ENCODE data around the gene TMPRSS4. TPM values are rescaled to one million over a fixed set of nuclear protein-coding genes. Genes with fewer than 3 reads are reported as not detected.

Gene TMPRSS4
- total RNA-seq, 4 donors from 2014 or later, result 224 to 423 (median 248) TPM

DNA sequence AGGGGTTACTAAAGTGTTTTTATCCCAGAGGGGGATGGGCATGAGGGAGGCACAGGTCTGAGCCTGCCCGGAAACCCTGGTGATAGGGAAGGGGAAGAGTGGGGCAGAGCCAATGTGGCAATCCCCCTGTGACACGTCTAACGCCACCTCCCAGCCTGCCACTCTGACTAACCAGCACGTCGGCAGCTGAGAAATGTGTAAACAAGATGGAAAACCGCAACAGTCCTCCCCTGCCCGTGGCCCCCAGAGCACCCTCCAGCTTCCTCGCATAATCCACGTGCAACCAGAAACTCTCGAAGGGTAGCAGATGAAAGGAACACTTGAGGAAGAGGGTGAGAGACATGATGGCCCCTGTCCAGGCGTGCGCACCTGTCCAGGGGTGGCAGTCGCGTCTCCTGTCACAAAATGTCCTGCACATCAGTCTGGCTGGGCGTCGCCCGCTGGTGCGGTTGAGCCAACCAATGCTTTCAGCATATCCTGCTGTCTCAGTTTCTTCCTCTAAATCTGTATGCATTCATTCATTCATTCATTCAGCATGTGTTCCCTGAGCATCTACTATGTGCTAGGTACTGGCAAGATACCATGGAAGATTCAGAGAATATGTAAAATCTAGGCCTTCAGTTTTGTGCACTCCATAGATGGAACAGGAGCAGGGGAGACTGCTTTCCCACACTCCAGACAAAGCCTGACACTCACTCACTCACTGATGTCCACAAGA lies 4.5 kb downstream of the TMPRSS4 start:
- no peak for DNase-seq
- intact Hi-C loops (cut with DNase I; ENCODE audit: low total_unique reads) (no loop called here), in situ Hi-C loops (cut with MboI; ENCODE audit: low pct_ligation_motif_present in 1 of 4, low pct_unique_long_range_greater_than_20kb in 1 of 4, low sequenced_read_pairs in 3 of 4) (no loop called here)
- WGBS, 2 donors (ENCODE audit: low coverage in 1 of 2), result 80% methylated on average over 18 of the region's 18 CpGs; no CpG with 5 or more reads in 1 of the 2 donors
- Histone ChIP-seq H3K9me3 (no peaks in the 10 kb centered on the region), H3K27me3 (no peaks in the 10 kb centered on the region), H3K27ac (no peak overlapping the region), H3K36me3 (no peaks in the 10 kb centered on the region), H3K4me3 (no peak overlapping the region), H3K4me1 (peaks cover 9 to 60% (median 25%) of the 10 kb centered on the region in 4 donors)
- TF ChIP-seq EP300 (IDR thresholded peaks at IDR 0.05; ENCODE audit: low read depth), result no peak
- TF ChIP-seq, protein P1, sequence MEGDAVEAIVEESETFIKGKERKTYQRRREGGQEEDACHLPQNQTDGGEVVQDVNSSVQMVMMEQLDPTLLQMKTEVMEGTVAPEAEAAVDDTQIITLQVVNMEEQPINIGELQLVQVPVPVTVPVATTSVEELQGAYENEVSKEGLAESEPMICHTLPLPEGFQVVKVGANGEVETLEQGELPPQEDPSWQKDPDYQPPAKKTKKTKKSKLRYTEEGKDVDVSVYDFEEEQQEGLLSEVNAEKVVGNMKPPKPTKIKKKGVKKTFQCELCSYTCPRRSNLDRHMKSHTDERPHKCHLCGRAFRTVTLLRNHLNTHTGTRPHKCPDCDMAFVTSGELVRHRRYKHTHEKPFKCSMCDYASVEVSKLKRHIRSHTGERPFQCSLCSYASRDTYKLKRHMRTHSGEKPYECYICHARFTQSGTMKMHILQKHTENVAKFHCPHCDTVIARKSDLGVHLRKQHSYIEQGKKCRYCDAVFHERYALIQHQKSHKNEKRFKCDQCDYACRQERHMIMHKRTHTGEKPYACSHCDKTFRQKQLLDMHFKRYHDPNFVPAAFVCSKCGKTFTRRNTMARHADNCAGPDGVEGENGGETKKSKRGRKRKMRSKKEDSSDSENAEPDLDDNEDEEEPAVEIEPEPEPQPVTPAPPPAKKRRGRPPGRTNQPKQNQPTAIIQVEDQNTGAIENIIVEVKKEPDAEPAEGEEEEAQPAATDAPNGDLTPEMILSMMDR (IDR thresholded peaks at IDR 0.05), result no peak
- no peak for TF ChIP-seq POLR2A (IDR thresholded peaks at IDR 0.05)
- no peak for TF ChIP-seq POLR2AphosphoS5 (IDR thresholded peaks at IDR 0.05)

DNA sequence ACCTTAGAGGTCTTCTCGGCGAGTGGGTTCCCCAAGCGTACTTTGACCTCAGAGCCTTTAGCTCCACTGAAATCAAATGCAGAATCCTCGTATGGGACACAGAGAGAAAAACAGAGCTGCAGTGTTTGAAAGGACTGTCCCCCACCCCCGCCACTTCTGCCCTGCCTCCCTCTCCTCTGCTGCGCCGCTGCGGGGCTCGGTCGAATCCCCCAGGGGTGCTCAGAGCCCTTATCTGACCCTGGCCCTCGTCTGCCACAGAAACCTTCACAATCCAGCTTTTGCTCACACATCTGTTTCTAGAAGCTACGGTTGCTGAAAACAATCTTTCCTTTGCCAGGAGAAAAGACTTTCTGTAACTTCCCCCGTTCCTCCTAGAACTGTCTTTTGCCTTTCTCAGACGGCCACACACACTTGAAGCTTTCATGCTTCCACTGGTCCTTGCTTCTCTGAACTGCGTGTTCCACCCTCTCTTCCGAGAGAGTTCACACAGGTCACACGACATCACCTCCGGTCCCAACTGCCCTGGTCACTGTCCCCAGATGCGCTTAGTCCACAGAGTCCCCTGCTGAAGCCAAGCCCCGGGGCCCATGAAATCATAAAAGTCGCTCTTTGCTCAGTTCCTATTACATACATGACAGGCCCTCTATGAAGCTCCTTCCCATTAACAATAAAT lies 6.1 kb downstream of the TMPRSS4 start:
- TF ChIP-seq POLR2AphosphoS5 (IDR thresholded peaks at IDR 0.05), result no peak
- H3K4me1 ChIP-seq, result peaks cover 9 to 73% (median 29%) of the 10 kb centered on the region in 4 donors
- DNase-seq, result no peak
- in situ Hi-C loops (cut with MboI; ENCODE audit: low pct_ligation_motif_present in 1 of 4, low pct_unique_long_range_greater_than_20kb in 1 of 4, low sequenced_read_pairs in 3 of 4), result no loop called here
- H3K27ac ChIP-seq, result peak overlapping the region; percentile 70 to 79 (median 72)
- no peaks in the 10 kb centered on the region for H3K9me3 ChIP-seq
- H3K36me3 ChIP-seq, result peaks cover 0 to 5% (median 0%) of the 10 kb centered on the region in 4 donors
- 69 to 71% methylated on average over 5 to 21 of the region's 21 CpGs for WGBS, 2 donors (ENCODE audit: low coverage in 1 of 2)
- H3K27me3 ChIP-seq, result no peaks in the 10 kb centered on the region
- intact Hi-C loops (cut with DNase I; ENCODE audit: low total_unique reads), result no loop called here
- H3K4me3 ChIP-seq, result no peak overlapping the region

DNA sequence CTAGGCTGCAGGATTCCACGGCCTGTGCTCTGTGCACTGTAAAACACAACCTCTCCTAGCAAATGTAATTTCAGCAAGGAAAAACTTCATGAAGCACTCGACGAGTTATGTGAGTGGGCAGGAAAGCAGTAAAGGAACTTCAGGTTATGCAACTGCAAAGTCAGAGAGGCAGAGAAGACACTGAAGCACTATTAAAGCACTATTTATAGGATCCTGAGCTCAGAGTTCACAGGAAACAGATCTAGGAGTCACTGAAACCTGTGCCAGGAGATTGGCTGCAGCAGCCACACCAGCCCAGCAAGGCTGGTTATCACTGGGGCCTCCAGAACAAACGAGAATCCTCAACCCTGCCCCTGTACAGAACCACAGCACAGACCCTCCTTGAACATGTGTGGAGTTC lies 7.4 kb downstream of the TMPRSS4 start:
- Histone ChIP-seq H3K4me1 (peaks cover 9 to 78% (median 24%) of the 10 kb centered on the region in 4 donors), H3K9me3 (no peaks in the 10 kb centered on the region), H3K4me3 (no peak overlapping the region), H3K27me3 (no peaks in the 10 kb centered on the region), H3K27ac (peak overlapping the region; percentile 70 to 79 (median 72)), H3K36me3 (peaks cover 0 to 5% (median 0%) of the 10 kb centered on the region in 4 donors)
- peak; percentile 48 for DNase-seq
- in situ Hi-C loops (cut with MboI; ENCODE audit: low pct_ligation_motif_present in 1 of 4, low pct_unique_long_range_greater_than_20kb in 1 of 4, low sequenced_read_pairs in 3 of 4), result no loop called here
- 5% methylated on average over 4 of the region's 4 CpGs; no CpG with 5 or more reads in 1 of the 2 donors for WGBS, 2 donors (ENCODE audit: low coverage in 1 of 2)
- intact Hi-C loops (cut with DNase I; ENCODE audit: low total_unique reads), result no loop called here
- TF ChIP-seq POLR2A (IDR thresholded peaks at IDR 0.05) (peak; percentile 9), POLR2AphosphoS5 (IDR thresholded peaks at IDR 0.05) (peak in 2 of 3 donors; percentile 60 to 63)
- TF ChIP-seq, protein P1 (IDR thresholded peaks at IDR 0.05), result no peak

DNA sequence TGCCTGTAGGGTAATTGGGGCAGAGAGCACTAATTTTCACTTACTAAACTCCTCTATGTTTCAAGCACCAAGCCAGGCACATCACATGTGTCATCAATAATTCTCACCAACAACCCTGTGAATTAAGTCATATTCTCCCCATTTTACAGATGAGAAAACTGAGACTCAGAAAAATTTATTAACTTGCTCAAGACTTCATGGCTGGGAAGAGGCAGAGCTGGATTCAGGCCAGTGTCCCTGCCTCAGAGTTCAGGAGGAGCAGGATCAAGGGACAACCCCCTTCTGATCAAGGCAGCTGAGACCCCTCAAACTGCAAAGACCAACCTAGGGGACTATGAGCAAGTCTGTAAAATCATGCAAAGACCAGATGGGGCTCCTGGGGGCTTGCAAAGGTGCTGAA lies 7.8 kb downstream of the TMPRSS4 start:
- Histone ChIP-seq H3K4me1 (peaks cover 9 to 75% (median 24%) of the 10 kb centered on the region in 4 donors), H3K27ac (peak overlapping the region; percentile 35 to 74 (median 70)), H3K36me3 (peaks cover 0 to 5% (median 0%) of the 10 kb centered on the region in 4 donors), H3K9me3 (no peaks in the 10 kb centered on the region), H3K4me3 (no peak overlapping the region), H3K27me3 (no peaks in the 10 kb centered on the region)
- TF ChIP-seq EP300 (IDR thresholded peaks at IDR 0.05; ENCODE audit: low read depth) (no peak), POLR2AphosphoS5 (IDR thresholded peaks at IDR 0.05) (no peak), POLR2A (IDR thresholded peaks at IDR 0.05) (no peak)
- TF ChIP-seq, protein P1 (IDR thresholded peaks at IDR 0.05), result no peak
- no peak for DNase-seq
- in situ Hi-C loops (cut with MboI; ENCODE audit: low pct_ligation_motif_present in 1 of 4, low pct_unique_long_range_greater_than_20kb in 1 of 4, low sequenced_read_pairs in 3 of 4) (no loop called here), intact Hi-C loops (cut with DNase I; ENCODE audit: low total_unique reads) (no loop called here)
